ENCODE measurements around the gene NRBP1. TPM values are rescaled to one million over a fixed set of nuclear protein-coding genes. Genes with fewer than 3 reads are reported as not detected.
A peak's percentile ranks its signal among the peaks of the same experiment; 100 is the strongest.

The NRBP1 gene
- total and polyA plus RNA-seq, 9 of the 15 experiments (the other 6 are each of a cell fraction or from before 2014, with no cell fraction given): 2.9 to 84.5 (median 36.9) TPM

DNA sequence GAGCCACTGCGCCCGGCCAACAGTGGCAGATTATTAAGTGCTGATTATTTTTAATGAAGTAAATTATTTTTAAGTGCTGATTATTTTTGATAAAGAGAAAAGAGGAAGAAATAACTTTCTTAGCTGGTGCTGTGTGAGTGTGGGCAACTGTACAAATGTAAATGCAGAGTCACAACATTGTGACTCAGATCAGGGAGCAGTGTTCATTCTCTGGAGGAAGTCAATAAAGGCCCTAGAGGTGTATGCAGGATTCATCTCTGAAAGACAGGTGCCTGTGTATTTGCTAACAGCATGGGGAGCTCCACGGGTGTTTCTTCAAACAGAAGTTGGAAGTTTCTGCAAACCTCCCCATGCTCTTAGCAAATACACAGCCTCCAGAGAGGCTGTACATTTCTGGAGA lies 19.9 kb downstream of the NRBP1 start:
- WGBS (ENCODE audit: insufficient coverage, low coverage, missing lambda C conversion rate): 49% methylated on average over 3 of the region's 3 CpGs
- FAIRE-seq (no peak), ATAC-seq (no peak), DNase-seq (ENCODE audit: extremely low read depth in 1 of 4, low spot score in 3 of 4) (no peak)
- Histone ChIP-seq H3K36me3 (ENCODE audit: control insufficient read depth, insufficient read depth, low read length) (peaks cover 33% of the 10 kb centered on the region; the same call in 2 of the 3 replicates), H3K9me1 (ENCODE audit: control insufficient read depth, insufficient read depth, low read length) (no peaks in the 10 kb centered on the region), H3K27me3 (ENCODE audit: control insufficient read depth in 2 of 2, insufficient read depth in 2 of 2, low read length in 2 of 2) (no peaks in the 10 kb centered on the region), H3K4me3 (no peak overlapping the region), H3K9ac (ENCODE audit: insufficient read depth in 1 of 2, low read depth in 2 of 2, low read length in 2 of 2) (no peak overlapping the region), H3K9me3 (replicated peaks; ENCODE audit: control insufficient read depth, insufficient read depth, low read depth, low read length) (no peaks in the 10 kb centered on the region), H3K4me1 (replicated peaks in 1 of 2; ENCODE audit: control insufficient read depth in 2 of 2, insufficient read depth in 2 of 2, low read length in 2 of 2) (no peaks in the 10 kb centered on the region; a peak in 1 of 5 replicates), H4K20me1 (replicated peaks; ENCODE audit: control insufficient read depth, insufficient read depth, low read length) (no peaks in the 10 kb centered on the region), H3K4me2 (ENCODE audit: insufficient read depth, low read length) (no peak overlapping the region), H3K27ac (ENCODE audit: extremely low read depth, low read depth, low read length) (no peak overlapping the region), H2AFZ (ENCODE audit: low read depth, low read length) (no peak overlapping the region), H3K79me2 (ENCODE audit: control insufficient read depth, insufficient read depth, low read length) (no peaks in the 10 kb centered on the region)
- intact Hi-C loops (cut with micrococcal nuclease): no loop called here
- ChIA-PET POLR2A (interaction anchor here (0.6 to 3.3 kb wide), 4 partner anchors 15 to 102 kb away, joined by 3 to 17 read pairs (median 6); partner anchors contain the start of gene NRBP1), CTCF (ENCODE audit: low intra/inter-chr PET ratio) (no interaction called here)
- no TSS peak for BruUV-seq (replicated peaks)
- in situ Hi-C loops (cut with MboI): no loop called here
- no peak for TF ChIP-seq GTF2A2 (tag; IDR thresholded peaks at IDR 0.05)
- no peak for TF ChIP-seq NRF1 (conservative IDR thresholded peaks at IDR 0.05 in 1 of 2, IDR thresholded peaks at IDR 0.05 in 1 of 2)

DNA sequence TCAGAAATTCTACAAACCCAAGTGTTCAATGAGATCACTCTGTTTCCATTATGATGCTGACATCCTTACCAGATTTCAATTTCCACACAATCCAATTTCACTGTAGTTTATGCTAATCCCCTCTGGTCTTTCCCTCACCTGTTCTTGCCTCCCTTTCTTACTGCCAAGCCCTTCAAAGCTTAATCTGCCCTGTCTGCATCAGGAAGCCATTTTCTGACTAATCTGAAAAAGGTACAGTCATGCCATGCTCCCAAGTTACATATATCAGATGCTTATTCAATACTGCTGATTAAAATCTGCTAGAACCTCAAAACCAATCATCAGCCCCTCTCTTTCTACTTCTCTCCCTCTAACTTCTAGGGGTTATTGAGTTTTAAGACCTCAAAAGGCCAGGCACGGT lies 22.7 kb downstream of the NRBP1 start:
- H3K9me1 ChIP-seq (ENCODE audit: control insufficient read depth, insufficient read depth, low read length): no peaks in the 10 kb centered on the region
- no peak overlapping the region for H3K27ac ChIP-seq (ENCODE audit: extremely low read depth, low read depth, low read length)
- peaks cover 27% of the 10 kb centered on the region; the same call in 2 of the 3 replicates for H3K36me3 ChIP-seq (ENCODE audit: control insufficient read depth, insufficient read depth, low read length)
- FAIRE-seq (peak; percentile 6), ATAC-seq (no peak), DNase-seq (ENCODE audit: extremely low read depth in 1 of 4, low spot score in 3 of 4) (no peak)
- no peak overlapping the region for H3K4me2 ChIP-seq (ENCODE audit: insufficient read depth, low read length)
- BruUV-seq (replicated peaks): no TSS peak
- no peaks in the 10 kb centered on the region for H3K4me1 ChIP-seq (replicated peaks in 1 of 2; ENCODE audit: control insufficient read depth in 2 of 2, insufficient read depth in 2 of 2, low read length in 2 of 2)
- no peaks in the 10 kb centered on the region for H3K79me2 ChIP-seq (ENCODE audit: control insufficient read depth, insufficient read depth, low read length)
- no peaks in the 10 kb centered on the region for H3K27me3 ChIP-seq (ENCODE audit: control insufficient read depth in 2 of 2, insufficient read depth in 2 of 2, low read length in 2 of 2)
- H2AFZ ChIP-seq (ENCODE audit: low read depth, low read length): no peak overlapping the region
- no peak for TF ChIP-seq PML (IDR thresholded peaks at IDR 0.05; ENCODE audit: low read length)
- TF ChIP-seq PHB2 (IDR thresholded peaks at IDR 0.05; ENCODE audit: low read depth): no peak
- no peak for TF ChIP-seq NR2F6 (CRISPR knock-in tag; IDR thresholded peaks at IDR 0.05)
- TF ChIP-seq SP1 (CRISPR knock-in tag; IDR thresholded peaks at IDR 0.05): no peak
- no peak for TF ChIP-seq NFRKB (IDR thresholded peaks at IDR 0.05; ENCODE audit: low read depth)
- no peak for TF ChIP-seq ZNF224 (CRISPR knock-in tag; IDR thresholded peaks at IDR 0.05)
- no peak for TF ChIP-seq PTRF (tag; IDR thresholded peaks at IDR 0.05)
- in situ Hi-C loops (cut with MboI) (no loop called here), intact Hi-C loops (cut with micrococcal nuclease) (no loop called here)
- H3K4me3 ChIP-seq: no peak overlapping the region
- CTCF ChIA-PET (ENCODE audit: low intra/inter-chr PET ratio): no interaction called here
- 100% methylated on average over 1 of the region's 1 CpG for WGBS (ENCODE audit: insufficient coverage, low coverage, missing lambda C conversion rate)
- no peak overlapping the region for H3K9ac ChIP-seq (ENCODE audit: insufficient read depth in 1 of 2, low read depth in 2 of 2, low read length in 2 of 2)
- H3K9me3 ChIP-seq (replicated peaks; ENCODE audit: control insufficient read depth, insufficient read depth, low read depth, low read length): no peaks in the 10 kb centered on the region
- POLR2A ChIA-PET: no interaction called here
- no peaks in the 10 kb centered on the region for H4K20me1 ChIP-seq (replicated peaks; ENCODE audit: control insufficient read depth, insufficient read depth, low read length)

All from K562 (cell line).